Kidney (tissue), 14 donors: ENCODE results near the gene SPARCL1. TPM values are rescaled to one million over a fixed set of nuclear protein-coding genes. Genes with fewer than 3 reads are reported as not detected.
"Not testable (repeated sequence)": the region's sequence is repeated elsewhere in the genome, so short reads cannot be mapped to it uniquely, and the experiment has no call there.

ENCODE experiments used
- DNase-seq, 5 donors: peaks; one replicate each; pipeline ENCODE4 v3.0.0-alpha.2; 2013 to 2020
- FAIRE-seq: peaks from 2 replicates; lab custom pipeline; 2012; peaks lifted over from hg19 to GRCh38; lab: Jason Lieb, UNC
- H3K27ac ChIP-seq, 2 donors: one replicate each; pipeline ENCODE4 v1.7.0; 2013; ENCODE audit warnings: low read depth in 2 of 2, low read length in 2 of 2, inconsistent platforms in 1 of 2
- H3K27me3 ChIP-seq: one replicate; pipeline ENCODE4 v1.7.1; 2013; ENCODE audit warnings: low read length, inconsistent platforms; ENCODE audit not compliant: control insufficient read depth, insufficient read depth
- H3K36me3 ChIP-seq, 3 donors: one replicate each; pipeline versions ENCODE4 v1.7.0 to v1.7.1; 2013; ENCODE audit warnings: low read length in 3 of 3, control low read depth in 1 of 3, inconsistent platforms in 1 of 3; ENCODE audit not compliant: insufficient read depth in 3 of 3, control insufficient read depth in 2 of 3
- H3K4me1 ChIP-seq, 3 donors: one replicate each; pipeline versions ENCODE4 v1.7.0 to v1.7.1; 2013; ENCODE audit warnings: low read length in 3 of 3, inconsistent platforms in 1 of 3, low read depth in 1 of 3; ENCODE audit not compliant: control insufficient read depth in 2 of 3, insufficient read depth in 2 of 3
- H3K4me3 ChIP-seq, 3 donors: one replicate each; pipeline versions ENCODE4 v1.7.0 to v1.8.1; 2013; ENCODE audit warnings: low read length in 3 of 3, control low read depth in 1 of 3, inconsistent platforms in 1 of 3
- H3K9ac ChIP-seq, 3 donors: one replicate each; pipeline versions ENCODE4 v1.7.0 to v1.7.1; 2013; ENCODE audit warnings: low read length in 3 of 3, control low read depth in 1 of 3, inconsistent platforms in 1 of 3
- H3K9me3 ChIP-seq, 3 donors: one replicate each; pipeline versions ENCODE4 v1.7.0 to v1.7.1; 2013; ENCODE audit warnings: low read length in 3 of 3, control low read depth in 1 of 3, inconsistent platforms in 1 of 3; ENCODE audit not compliant: control insufficient read depth in 2 of 3, insufficient read depth in 1 of 3
- intact Hi-C: fragments of 100-400 bp; cut with DNase I; formaldehyde crosslinking; loops from one replicate; pipeline ENCODE4 v1.11.1; 2022
- polyA plus RNA-seq: library from polyadenylated mRNA; stranded (reverse); fragments of 350-450 nt; fragmentation: Illumina TruSeq; extraction: RNeasy Lipid Tissue Mini Kit (QIAGEN cat#74804); gene quantifications from one replicate; pipeline ENCODE4 v1.2.3, GENCODE V29; 2014; ENCODE audit warnings: low read depth, low replicate concordance; ENCODE audit not compliant: insufficient read depth
- total RNA-seq: library from RNA; stranded (reverse); fragmentation: NEBNext Ultra II Directional; extraction: Animal tissue kit (Norgen Biotek cat#: 25700); gene quantifications from one replicate; pipeline ENCODE4 v1.2.1, GENCODE V29; 2021
- TF ChIP-seq, protein P1 (sequence below): IDR thresholded peaks from 3 replicates; pipeline ENCODE4 v1.5.1; 2012; ENCODE audit warnings: mild to moderate bottlenecking, moderate library complexity, borderline replicate concordance; ENCODE audit not compliant: insufficient read depth; ENCODE audit errors: extremely low read depth
- donor health status: control.
- donor health status: control.
- donor health status: control.
- donor health status: control.
- donor health status: control.
- donor health status: DM: yes; HTN: yes; CAD: no.
- donor health status: Normal renal cell carcinoma (clear cell type).

Gene SPARCL1
- total and polyA plus RNA-seq, 2 donors from 2014 or later: 87.4 to 322 TPM

DNA sequence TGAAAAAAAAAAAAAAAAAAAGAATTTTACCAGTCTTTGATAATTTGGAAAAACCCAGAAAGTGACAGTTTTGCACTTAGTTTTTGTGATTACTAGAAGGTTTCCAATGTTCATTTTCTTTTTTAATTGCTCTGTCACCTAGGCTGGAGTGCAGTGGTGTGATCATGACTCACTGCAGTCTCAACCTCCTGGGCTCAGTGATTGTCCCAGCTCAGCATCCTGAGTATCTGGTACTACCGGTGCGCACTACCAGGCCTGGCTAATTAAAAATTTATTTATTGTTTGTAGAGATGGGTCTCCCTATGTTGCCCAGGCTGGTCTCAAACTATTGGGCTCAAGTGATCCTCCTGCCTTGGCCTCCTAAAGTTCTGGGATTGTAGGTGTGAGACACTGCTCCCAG is 103.5 kb downstream of the SPARCL1 start:
- Histone ChIP-seq H3K27me3 (no peaks in the 10 kb centered on the region), H3K27ac (no peak overlapping the region), H3K9ac (no peak overlapping the region), H3K4me1 (peaks cover 7 to 13% (median 7%) of the 10 kb centered on the region in 3 donors), H3K9me3 (no peaks in the 10 kb centered on the region), H3K36me3 (no peaks in the 10 kb centered on the region), H3K4me3 (no peak overlapping the region)
- DNase-seq (no peak), FAIRE-seq (no peak)
- TF ChIP-seq, protein P1, sequence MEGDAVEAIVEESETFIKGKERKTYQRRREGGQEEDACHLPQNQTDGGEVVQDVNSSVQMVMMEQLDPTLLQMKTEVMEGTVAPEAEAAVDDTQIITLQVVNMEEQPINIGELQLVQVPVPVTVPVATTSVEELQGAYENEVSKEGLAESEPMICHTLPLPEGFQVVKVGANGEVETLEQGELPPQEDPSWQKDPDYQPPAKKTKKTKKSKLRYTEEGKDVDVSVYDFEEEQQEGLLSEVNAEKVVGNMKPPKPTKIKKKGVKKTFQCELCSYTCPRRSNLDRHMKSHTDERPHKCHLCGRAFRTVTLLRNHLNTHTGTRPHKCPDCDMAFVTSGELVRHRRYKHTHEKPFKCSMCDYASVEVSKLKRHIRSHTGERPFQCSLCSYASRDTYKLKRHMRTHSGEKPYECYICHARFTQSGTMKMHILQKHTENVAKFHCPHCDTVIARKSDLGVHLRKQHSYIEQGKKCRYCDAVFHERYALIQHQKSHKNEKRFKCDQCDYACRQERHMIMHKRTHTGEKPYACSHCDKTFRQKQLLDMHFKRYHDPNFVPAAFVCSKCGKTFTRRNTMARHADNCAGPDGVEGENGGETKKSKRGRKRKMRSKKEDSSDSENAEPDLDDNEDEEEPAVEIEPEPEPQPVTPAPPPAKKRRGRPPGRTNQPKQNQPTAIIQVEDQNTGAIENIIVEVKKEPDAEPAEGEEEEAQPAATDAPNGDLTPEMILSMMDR: no peak
- intact Hi-C loops: no loop called here

DNA sequence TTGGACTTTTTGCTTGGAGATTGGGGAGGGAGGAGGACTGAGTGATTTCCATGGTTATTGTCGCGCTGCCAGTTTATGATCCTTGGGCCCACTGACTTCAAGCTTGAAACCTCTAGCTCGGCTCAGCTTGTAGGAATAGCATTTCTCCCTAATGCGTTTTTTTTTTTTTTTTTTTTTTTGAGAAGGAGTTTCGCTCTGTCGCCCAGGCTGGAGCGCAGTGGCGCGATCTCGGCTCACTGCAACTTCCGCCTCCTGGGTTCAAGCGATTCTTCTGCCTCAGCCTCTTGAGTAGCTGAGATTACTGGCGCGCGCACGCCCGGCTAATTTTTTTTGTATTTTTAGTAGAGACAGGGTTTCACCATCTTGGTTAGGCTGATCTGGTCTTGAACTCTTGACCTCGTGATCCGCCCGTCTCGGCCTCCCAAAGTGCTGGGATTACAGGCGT is 105.1 kb downstream of the SPARCL1 start:
- H3K4me3 ChIP-seq: peak overlapping the region; percentile 84 to 95 (median 92)
- H3K27ac ChIP-seq, H3K9me3 ChIP-seq, intact Hi-C loops, FAIRE-seq, H3K27me3 ChIP-seq, H3K36me3 ChIP-seq: not testable (repeated sequence)
- H3K4me1 ChIP-seq: peaks cover 9 to 13% (median 9%) of the 10 kb centered on the region in 3 donors
- peak in 1 of 5 donors; percentile 67 for DNase-seq
- H3K9ac ChIP-seq: peak overlapping the region in 1 of 3 donors; percentile 97

Other genes starting within 250 kb of the SPARCL1 start
- gene HSD17B13, start 206.5 kb downstream of the SPARCL1 start, total RNA-seq: not detected
- gene HSD17B13, start 206.5 kb downstream of the SPARCL1 start, polyA plus RNA-seq: not detected
- 39.5 TPM for gene HSD17B11, start 138.2 kb downstream of the SPARCL1 start, total RNA-seq
- 48.1 TPM for gene HSD17B11, start 138.2 kb downstream of the SPARCL1 start, polyA plus RNA-seq
- gene NUDT9, start 106.8 kb downstream of the SPARCL1 start, total RNA-seq: 30.4 TPM
- 49.5 TPM for gene NUDT9, start 106.8 kb downstream of the SPARCL1 start, polyA plus RNA-seq
- not detected for gene DSPP, start 79.2 kb upstream of the SPARCL1 start, total RNA-seq
- not detected for gene DSPP, start 79.2 kb upstream of the SPARCL1 start, polyA plus RNA-seq
- not detected for gene DMP1, start 120.9 kb upstream of the SPARCL1 start, total RNA-seq
- gene DMP1, start 120.9 kb upstream of the SPARCL1 start, polyA plus RNA-seq: not detected